Activated CD8-positive, alpha-beta memory T cell treated with anti-CD3 and anti-CD28 coated beads for 24 hours (primary cell): Measurements from ENCODE around the gene TMPRSS7.
"Not testable (repeated sequence)": the region's sequence is repeated elsewhere in the genome, so short reads cannot be mapped to it uniquely, and the experiment has no call there.

Experiments used
- DNase-seq: peaks from one replicate; pipeline ENCODE4 v3.0.0-alpha.2; 2020

TMPRSS7 gene

GRCh38 chr3:112013058-112013783 is 21.3 kb upstream of the TMPRSS7 start:
- peak; percentile 80 for DNase-seq

DNA sequence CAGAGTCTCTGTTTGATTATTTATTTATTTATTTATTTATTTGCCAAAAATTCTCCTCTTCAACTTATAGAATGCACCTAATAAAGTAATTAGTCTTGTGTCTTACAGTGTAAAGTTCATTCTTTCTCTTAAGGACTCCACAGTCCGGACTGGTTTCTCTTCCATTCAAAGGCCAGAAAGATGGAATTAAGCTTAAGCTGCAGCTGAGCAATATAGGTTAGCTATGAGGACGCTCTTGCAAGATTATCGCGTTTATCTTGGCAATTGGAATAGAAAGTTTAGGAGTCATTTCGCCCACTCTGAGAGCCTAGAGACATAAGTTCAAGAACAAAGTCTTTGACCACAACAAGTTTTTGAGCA is 20.8 kb upstream of the TMPRSS7 start:
- DNase-seq = no peak

GRCh38 chr3:112017091-112017490 is 17.4 kb upstream of the TMPRSS7 start:
- DNase-seq = no peak

DNA sequence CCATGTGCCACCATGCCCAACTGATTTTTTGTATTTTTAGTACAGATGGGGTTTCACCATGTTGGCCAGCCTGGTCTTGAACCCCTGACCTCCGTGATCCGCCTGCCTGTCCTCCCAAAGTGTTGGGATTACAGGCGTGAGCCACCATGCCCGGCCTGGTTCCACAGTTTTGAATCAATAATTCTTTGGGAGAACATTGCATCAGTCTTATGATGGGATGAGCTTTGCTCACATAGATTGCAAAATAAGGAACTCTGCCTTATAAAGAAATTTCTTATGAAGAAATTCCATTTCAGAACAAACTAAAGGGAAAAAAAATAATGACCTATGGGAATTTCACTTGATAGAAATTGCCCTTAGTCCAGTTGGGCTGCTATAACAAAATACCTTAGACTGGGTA is 15.8 kb upstream of the TMPRSS7 start:
- no peak for DNase-seq

DNA sequence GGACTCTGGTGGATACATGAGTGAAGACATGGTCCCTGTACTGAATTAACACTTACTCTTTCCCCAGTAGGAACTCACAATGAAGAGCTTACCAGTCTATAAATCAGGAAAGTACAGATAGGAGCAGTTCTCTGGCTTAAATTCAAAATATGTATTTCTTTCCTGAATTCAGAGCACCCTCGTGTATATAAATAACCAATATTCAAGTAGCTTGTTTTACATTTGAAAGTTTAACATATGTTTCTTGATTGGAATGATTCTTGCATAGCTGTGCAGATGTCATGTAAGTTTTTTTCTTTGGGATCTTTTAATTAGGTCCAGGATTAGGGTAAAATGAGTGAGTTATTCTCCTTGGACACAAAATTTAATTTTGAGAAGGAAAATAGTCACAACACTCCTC is 14.8 kb upstream of the TMPRSS7 start:
- no peak for DNase-seq

DNA sequence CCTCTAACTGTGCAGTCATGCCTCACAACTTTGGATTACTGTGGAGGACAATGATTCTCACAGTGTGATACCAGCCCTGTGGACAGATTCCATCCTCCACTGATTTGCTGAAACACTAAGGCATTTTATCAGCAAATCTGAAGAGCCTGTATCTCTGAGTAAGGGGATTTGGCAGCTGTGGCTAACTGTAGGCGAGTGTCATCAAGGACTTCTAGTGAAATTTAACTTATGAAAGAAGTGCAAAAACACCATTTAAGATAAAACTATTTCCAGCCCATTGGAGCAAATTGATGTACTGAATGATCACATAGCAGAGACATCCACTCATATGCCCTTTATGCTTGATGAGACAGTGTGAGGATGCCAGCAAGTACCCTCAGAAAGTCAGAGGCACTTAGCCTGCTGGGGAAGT is 13.9 kb upstream of the TMPRSS7 start:
- DNase-seq = no peak

DNA sequence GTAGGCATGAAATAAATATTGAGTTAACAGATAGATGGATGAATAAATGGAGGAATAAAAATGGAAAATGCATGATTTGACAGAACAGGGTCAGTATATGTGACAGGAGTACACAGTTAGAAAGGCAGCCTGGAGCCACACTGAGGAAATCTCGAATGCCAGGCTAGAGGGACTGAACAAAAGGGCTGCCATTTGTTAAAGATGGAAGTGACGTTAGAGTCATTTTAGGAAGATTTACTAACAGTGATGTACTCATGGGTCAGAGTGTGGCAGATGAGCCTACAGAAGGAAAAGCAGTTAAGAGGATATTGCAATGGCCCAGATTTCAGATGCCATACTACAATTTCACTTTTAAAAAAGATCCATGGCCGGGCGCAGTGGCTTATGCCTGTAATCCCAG is 7.4 kb upstream of the TMPRSS7 start:
- DNase-seq = no peak

DNA sequence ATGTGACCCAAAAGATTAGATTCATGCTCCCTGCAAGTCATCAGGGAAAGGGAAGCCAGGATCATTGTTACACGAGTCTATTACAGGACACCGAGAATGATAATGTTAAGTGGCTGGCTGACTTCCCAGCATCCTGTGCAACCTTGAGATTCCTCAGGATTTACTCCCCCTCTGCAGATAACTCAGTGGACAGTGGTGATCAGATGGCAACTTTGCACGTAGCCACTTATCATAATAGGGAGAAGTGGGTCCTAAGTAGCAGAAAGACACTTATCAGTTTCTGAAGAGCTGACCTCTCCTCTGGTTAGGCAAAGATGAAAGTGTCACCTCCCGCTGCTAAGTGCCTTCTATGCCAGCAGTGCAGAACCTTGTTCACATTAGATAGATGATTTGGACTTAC is 6.7 kb upstream of the TMPRSS7 start:
- no peak for DNase-seq

GRCh38 chr3:112030901-112031300 is 3.6 kb upstream of the TMPRSS7 start:
- DNase-seq = no peak

GRCh38 chr3:112032098-112032731 is 2.3 kb upstream of the TMPRSS7 start:
- DNase-seq = no peak

DNA sequence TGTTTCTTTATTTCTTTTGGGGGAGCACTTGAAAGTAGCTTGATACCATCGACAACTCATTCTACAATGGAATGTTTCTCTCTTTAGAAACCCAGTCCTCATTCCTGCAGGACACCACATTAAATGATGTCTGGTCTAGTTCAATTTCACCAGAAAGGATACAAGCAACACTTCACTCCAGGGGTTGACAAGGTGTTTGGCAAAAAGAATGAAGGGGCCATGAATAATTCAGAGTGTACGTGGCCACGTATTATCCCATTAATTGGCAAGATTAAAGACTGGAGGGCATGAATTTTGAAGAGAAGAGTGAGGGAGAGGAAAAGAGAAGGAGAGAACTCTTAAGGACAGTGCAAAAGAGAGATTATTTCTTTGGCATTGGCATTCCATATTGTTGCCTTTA is 705 bp downstream of the TMPRSS7 start:
- DNase-seq = no peak

DNA sequence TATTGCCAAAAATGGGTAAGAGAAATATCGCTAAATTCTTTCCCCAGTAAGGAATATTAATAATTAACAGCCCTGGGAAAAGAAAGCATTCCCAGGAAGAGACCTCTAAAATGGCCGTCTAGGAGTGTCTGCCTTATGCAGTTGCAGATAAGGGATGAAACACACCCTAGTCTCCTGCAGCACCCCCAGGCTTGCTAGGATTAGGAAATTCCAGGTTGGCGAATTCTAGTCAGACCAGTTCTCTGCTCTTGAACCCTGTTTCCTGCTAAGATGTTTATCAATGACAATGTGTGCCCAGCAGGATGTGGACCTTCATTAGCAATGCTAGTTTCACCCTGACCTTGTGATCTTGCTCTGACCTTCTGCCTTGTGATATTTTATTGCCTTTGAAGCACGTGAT is 2.7 kb downstream of the TMPRSS7 start:
- not testable (repeated sequence) for DNase-seq

GRCh38 chr3:112038863-112039262 is 4.3 kb downstream of the TMPRSS7 start:
- DNase-seq = no peak

GRCh38 chr3:112041321-112041720 is 6.8 kb downstream of the TMPRSS7 start:
- no peak for DNase-seq

DNA sequence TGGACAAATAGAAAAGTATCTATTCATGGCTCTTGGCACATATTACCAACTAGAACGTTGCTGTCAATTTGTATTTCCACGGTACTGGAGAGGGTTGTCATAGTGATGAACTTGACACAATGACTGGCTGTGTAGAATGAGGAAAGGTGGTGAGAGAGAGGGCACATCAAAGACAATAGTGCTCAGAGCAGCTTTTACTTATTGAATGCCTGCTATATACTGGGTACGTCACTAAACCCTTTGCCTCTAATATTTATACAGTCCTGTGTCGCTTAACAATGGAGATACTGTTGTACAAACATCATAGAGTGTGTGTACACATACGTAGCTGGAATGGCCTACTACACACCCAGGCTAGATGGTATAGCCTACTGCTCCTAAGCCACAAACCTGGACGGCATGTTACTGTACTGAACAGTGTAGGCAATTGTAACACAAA is 8.3 kb downstream of the TMPRSS7 start:
- no peak for DNase-seq

DNA sequence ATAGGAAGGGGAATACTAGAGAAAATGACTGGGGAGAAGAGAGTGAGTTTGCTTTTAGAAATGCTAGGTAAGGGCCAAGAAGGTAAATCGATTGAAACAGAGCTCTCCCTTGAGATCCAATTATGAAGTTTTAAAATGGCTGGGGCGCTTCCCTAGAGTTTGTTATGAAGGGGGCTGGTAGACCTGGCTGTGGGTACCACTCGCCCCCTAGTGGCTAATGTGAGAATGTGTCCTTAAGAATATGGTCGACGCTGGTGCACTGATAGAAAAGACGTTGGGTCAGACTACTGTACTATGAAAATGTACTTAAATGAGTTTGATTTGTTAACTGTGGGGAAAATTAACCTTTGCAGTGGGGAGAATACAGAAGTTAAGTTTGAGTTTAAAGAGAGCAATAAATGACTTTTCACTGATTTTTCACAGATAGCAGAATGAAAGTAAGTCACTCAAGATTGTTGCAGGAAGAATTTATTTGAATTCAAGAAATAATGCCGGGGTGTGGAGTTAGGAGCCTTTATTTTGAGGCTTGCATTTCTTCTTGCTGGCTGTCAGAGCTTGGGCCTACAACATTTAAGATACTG is 9.2 kb downstream of the TMPRSS7 start:
- DNase-seq = no peak

DNA sequence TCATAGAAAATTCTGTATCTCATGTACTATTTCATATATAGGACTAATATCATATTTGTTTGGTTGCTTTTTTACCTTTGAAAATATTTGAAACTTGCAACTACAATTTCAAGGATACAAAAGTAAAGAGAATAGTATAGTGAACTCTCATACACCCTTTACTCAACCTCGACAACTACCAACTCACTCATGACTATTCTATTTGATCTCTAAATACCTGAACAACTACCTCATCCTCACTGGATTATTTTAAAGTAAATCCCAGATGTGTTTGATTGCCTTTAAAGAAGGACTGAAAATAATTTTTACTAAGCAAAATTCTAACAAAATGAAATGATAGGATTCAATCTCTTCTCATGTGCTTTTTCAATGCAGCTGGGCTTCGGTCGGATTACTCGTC is 12.1 kb downstream of the TMPRSS7 start:
- DNase-seq = no peak

DNA sequence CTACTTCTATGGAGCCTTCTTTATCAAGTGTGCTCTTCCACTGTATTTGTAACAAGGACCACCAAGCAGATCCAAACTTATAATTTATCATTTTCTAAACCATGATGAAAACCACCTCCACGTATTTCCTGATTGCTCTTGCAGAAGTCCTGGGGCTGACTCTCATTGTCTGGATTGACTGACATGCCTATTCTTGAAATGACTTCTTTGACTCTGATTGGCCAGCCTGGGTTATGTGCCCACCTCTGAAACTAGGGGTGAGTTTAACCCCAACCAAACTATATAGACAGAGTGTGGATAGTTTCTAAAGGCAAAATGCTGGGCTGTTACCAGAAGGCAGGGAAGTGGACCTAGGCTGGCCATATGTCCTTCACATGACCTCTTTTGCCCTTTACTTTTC is 12.7 kb downstream of the TMPRSS7 start:
- no peak for DNase-seq

DNA sequence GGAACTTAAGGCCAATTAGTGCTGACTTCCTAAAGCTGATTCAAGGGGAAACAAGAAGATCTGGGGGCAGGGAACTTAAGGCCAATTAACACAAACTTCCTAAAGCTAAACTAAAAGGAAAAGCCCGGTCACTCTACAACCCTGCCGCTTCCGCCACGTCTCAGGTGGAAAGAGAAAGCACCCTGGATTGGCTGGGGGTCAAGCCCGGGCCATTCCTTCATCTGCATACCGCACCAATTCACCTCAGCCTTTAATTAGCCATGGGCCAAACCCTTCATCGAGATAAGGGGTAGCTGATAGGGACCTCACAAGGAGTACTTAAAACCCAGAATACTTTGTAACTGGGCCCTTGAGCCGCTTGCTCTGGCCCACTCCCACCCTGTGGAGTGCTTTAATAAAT is 14.4 kb downstream of the TMPRSS7 start:
- DNase-seq = no peak

DNA sequence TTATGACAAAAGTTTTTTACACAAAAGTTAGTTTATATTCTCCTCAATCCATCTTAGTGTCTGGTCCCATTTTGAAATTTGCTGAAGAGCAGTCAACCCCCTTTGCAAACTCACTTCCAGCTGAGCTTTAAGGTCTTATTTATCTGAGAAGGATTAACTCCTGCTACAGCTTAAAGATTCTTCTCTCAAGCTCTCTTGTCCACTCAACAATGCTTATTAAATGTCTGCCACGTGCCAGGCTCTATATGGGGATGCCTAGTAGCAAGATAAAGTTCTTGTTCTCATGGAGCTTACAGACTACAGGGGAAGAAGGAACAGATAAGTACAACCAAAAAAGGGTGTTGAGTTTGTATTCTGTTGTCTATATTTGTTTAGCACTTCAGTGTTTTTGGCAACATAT is 18.7 kb downstream of the TMPRSS7 start:
- no peak for DNase-seq

DNA sequence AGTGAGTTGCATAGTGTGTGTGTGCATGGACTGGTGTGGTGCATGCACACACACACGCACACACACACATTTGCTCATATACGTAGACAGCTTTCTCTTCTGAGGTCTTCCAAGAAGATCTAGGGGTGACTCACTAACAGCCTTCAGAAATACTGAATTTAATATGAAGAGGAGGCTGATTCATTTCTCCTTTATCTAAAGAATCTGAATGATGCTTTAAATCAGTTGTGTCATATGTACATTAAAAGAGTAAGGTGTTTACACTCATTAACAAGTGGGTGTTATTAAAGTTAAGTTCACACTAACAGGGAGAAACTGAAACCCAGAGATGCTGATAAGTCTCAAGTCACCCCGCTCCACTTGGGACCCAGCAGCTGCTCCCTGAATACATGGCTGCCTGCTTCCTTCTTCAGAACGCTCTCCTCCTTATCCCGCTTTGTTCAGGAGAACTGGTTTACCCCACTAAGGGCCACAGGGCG is 22.0 kb downstream of the TMPRSS7 start:
- DNase-seq = no peak

DNA sequence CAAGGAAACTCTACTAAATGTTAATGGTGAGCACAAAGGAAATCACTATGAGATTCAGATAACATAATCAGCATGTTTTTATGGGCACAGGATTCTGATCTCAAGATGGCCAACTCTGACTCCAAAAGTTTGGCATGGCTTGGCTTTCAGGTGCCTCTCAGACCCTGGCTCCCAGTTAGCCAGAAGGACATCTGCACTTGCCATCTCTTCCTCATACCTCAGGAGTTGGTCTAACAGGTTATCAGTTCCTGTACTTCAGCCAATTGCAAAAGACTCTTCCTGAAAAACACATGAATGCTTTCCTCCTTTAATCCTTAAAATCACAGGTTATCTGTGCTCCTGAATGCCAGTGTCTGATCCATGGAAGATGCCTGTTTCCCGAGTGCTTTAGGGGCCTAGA is 25.0 kb downstream of the TMPRSS7 start:
- DNase-seq = no peak

DNA sequence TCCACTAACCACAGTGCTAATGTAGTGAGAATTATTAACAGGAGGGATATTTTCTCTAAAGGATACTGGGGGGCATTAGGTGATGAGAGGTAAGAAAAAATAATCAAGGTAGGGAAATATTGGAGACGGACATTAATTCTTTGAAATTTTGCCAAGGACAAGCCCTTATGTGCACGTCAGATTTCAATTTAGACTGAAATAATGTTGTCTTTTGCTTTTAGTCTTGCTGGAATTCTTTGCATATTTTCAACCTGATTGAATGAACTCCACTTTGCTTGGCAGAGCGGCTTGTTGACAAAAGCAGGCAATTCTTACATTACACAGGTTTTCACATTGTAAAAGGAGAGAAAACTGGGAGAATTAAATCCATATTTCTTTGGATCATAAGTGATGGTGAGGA is 26.6 kb downstream of the TMPRSS7 start:
- DNase-seq = no peak

GRCh38 chr3:112072387-112073060 is 38.0 kb downstream of the TMPRSS7 start:
- peak; percentile 73 for DNase-seq
